Tibial artery (tissue), 4 donors: Measurements from ENCODE around the gene TTC31.

Source experiments
- DNase-seq, 2 donors: peaks; one replicate each; pipeline ENCODE4 v3.0.0-alpha.2; 2019
- H3K27ac ChIP-seq, 2 donors: fragments of 200-600 bp; sonication (generic) in 1 of 2; 1 replicate in 1 of 2; 2 replicates in 1 of 2; pipeline ENCODE4 v1.5.1; 2018 to 2019; ENCODE audit warnings: mild to moderate bottlenecking in 1 of 2
- H3K27me3 ChIP-seq, 2 donors: fragments of 200-600 bp; sonication (generic) in 1 of 2; one replicate each; pipeline versions ENCODE4 v1.5.1 to v1.6.0; 2016 to 2019
- H3K36me3 ChIP-seq, 3 donors: fragments of 200-600 bp; sonication (generic) in 2 of 3; one replicate each; pipeline ENCODE4 v1.5.1; 2016 to 2019; ENCODE audit warnings: mild to moderate bottlenecking in 2 of 3
- H3K4me1 ChIP-seq, 4 donors: fragments of 200-600 bp; sonication (generic) in 2 of 4; 1 replicate in 3 of 4; 2 replicates in 1 of 4; pipeline ENCODE4 v1.5.1; 2016 to 2019
- H3K4me3 ChIP-seq, 2 donors: fragments of 200-600 bp; sonication (generic) in 1 of 2; 1 replicate in 1 of 2; 2 replicates in 1 of 2; pipeline ENCODE4 v1.5.1; 2018 to 2019; ENCODE audit warnings: mild to moderate bottlenecking in 2 of 2
- H3K9me3 ChIP-seq, 3 donors: fragments of 200-600 bp; sonication (generic) in 1 of 3; one replicate each; pipeline ENCODE4 v1.5.1; 2016 to 2019
- intact Hi-C: fragments of 100-400 bp; cut with DNase I; formaldehyde crosslinking; loops from one replicate; pipeline ENCODE4 v1.15.0; 2023; ENCODE audit warnings: low total_unique reads
- TF ChIP-seq, protein P1 (sequence below), 2 experiments: fragments of 200-600 bp in 1 of 2; fragments of 450-650 bp in 1 of 2; IDR thresholded peaks; one replicate each; pipeline ENCODE4 v1.5.1; 2017 to 2019; ENCODE audit warnings: antibody characterized with exemption in 2 of 2, mild to moderate bottlenecking in 1 of 2, moderate library complexity in 1 of 2

TTC31 gene

DNA sequence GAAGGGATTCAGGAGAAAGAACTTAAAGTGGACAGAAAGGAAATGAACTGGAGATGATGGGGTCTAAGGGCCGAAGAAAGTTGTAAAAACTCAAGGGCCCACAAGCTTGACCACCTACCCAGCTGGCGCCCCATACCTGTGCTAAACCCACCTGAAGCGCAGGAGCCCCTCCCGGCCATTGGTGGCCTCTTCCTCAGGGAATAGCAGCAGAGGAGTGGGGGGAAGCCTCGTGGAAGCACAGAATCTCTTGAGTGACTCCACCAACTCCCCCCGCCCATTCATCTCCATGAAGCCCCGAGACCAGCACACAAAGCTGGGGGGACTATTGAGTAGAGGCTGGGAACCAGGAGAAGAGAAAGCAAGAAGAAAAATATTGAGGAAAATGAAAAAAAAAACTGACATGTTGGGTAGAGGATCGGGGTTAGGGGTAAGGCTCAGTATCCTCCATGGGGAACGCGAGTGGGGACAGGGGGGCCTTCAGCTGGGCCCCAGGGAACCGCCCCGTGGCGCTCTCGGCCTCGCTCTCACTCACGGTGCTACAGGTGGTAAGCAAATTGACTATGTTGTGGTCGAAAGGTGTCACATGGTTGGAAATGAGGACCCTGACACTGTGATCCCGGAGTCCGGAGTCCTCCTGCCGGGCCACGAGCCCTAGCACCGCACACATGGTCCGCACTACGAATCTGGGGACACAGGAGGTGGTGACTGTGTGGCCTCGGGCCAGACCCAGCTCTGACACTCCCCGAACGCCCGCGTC lies 45.9 kb downstream of the TTC31 start:
- peak overlapping the region; percentile 86 for H3K27ac ChIP-seq
- H3K4me3 ChIP-seq = peak overlapping the region; percentile 78 to 98
- intact Hi-C loops = loop anchor here (5.0 kb wide), 2 partner anchors 46 to 59 kb away; partner anchors contain the start of genes CCDC142 and TTC31
- DNase-seq = no peak
- peaks cover 0 to 28% (median 25%) of the 10 kb centered on the region in 4 donors for H3K4me1 ChIP-seq
- no peaks in the 10 kb centered on the region for H3K9me3 ChIP-seq
- TF ChIP-seq, protein P1, sequence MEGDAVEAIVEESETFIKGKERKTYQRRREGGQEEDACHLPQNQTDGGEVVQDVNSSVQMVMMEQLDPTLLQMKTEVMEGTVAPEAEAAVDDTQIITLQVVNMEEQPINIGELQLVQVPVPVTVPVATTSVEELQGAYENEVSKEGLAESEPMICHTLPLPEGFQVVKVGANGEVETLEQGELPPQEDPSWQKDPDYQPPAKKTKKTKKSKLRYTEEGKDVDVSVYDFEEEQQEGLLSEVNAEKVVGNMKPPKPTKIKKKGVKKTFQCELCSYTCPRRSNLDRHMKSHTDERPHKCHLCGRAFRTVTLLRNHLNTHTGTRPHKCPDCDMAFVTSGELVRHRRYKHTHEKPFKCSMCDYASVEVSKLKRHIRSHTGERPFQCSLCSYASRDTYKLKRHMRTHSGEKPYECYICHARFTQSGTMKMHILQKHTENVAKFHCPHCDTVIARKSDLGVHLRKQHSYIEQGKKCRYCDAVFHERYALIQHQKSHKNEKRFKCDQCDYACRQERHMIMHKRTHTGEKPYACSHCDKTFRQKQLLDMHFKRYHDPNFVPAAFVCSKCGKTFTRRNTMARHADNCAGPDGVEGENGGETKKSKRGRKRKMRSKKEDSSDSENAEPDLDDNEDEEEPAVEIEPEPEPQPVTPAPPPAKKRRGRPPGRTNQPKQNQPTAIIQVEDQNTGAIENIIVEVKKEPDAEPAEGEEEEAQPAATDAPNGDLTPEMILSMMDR (IDR thresholded peaks at IDR 0.05) = no peak
- H3K27me3 ChIP-seq = no peaks in the 10 kb centered on the region
- H3K36me3 ChIP-seq = peaks cover 21 to 50% (median 34%) of the 10 kb centered on the region in 3 donors

DNA sequence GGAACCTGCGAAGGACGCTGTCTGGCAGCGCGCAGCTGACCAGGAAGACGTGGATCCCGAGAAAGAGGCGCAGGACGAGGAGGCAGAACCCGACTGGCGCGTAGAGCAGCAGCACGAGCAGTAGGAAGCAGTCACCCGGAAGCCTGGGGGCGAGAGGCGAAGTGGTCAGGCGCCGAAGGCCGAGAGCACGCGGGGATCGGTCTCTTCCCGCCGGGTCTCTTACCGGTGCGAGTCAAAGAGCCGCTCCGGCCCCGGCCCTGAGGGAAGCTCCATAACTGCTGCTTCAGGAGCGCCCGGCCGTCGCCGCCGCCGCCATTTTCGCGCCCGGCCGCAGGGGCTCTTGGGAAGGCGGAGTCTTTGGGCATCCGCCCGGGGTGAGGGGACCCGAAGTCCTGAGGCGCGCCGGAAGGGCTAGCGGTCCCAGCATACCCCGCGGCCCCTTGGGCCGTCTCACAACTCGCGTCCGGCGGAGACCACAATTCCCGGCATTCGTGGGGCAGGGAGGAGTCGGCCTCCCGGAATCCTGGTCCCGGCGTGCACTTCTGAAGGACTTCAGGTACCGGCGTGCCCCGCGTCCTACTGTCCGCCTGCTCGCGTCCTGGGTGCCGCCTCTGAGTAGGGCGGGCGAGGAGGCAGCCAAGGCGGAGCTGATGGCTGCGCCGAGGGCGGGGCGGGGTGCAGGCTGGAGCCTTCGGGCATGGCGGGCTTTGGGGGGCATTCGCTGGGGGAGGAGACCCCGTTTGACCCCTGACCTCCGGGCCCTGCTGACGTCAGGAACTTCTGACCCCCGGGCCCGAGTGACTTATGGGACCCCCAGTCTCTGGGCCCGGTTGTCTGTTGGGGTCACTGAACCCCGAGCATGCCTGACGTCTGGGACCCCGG lies 46.7 kb downstream of the TTC31 start, which contains the start of the genes AUP1 and HTRA2:
AUP1 (minus strand) TSS at position 350 of the 882 bp plus-strand sequence; CDS start at position 273, 77 bp downstream.
HTRA2 (plus strand) TSS at position 577 of the 882 bp plus-strand sequence; CDS start at position 651, 74 bp downstream.
- Histone ChIP-seq H3K27ac (peak within 1 kb of the TSS; percentile 86), H3K9me3 (no peaks in the 10 kb centered on the region), H3K4me3 (peak within 1 kb of the TSS; percentile 78 to 98), H3K36me3 (peaks cover 21 to 56% (median 34%) of the 10 kb centered on the region in 3 donors), H3K27me3 (no peaks in the 10 kb centered on the region), H3K4me1 (peaks cover 0 to 28% (median 25%) of the 10 kb centered on the region in 4 donors)
- peak; percentile 98 to 99 for DNase-seq
- intact Hi-C loops = loop anchor here (5.0 kb wide), 2 partner anchors 47 to 58 kb away; partner anchors contain the start of genes CCDC142 and TTC31
- TF ChIP-seq, protein P1 (IDR thresholded peaks at IDR 0.05) = peak in 1 of 2 experiments; percentile 26

- H3K4me1 ChIP-seq = peaks cover 0 to 28% (median 25%) of the 10 kb centered on the region in 4 donors
- no peaks in the 10 kb centered on the region for H3K9me3 ChIP-seq
- peak overlapping the region; percentile 78 to 98 for H3K4me3 ChIP-seq
- peak overlapping the region; percentile 86 for H3K27ac ChIP-seq
- TF ChIP-seq, protein P1 (IDR thresholded peaks at IDR 0.05) = no peak
- DNase-seq = peak in 1 of 2 donors; percentile 45
- H3K27me3 ChIP-seq = no peaks in the 10 kb centered on the region
- intact Hi-C loops = no loop called here
- H3K36me3 ChIP-seq = peaks cover 21 to 52% (median 34%) of the 10 kb centered on the region in 3 donors
Observed at GRCh38 chr2:74530239-74531187, 47.6 kb downstream of the TTC31 start.

DNA sequence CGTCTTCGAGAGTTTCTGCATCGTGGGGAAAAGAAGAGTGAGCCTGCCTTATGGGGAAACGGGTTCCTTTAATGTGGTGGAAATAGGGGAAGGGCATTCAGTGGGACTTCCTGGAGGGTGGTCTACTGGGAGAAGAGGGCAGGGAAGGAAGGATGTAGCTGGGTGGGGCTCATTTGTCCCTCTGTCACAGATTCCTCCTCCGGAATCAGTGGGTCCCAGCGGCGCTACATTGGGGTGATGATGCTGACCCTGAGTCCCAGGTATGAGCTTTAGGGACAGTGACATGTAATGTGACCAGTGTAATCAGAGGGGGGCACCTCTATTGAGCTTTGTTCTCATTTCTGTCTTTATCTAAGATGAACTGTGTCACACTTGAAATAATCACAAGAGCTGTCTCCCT lies 48.8 kb downstream of the TTC31 start:
- Histone ChIP-seq H3K4me3 (no peak overlapping the region), H3K4me1 (peaks cover 0 to 28% (median 25%) of the 10 kb centered on the region in 4 donors), H3K36me3 (peaks cover 13 to 41% (median 24%) of the 10 kb centered on the region in 3 donors), H3K27ac (no peak overlapping the region), H3K27me3 (no peaks in the 10 kb centered on the region), H3K9me3 (no peaks in the 10 kb centered on the region)
- intact Hi-C loops = no loop called here
- TF ChIP-seq, protein P1 (IDR thresholded peaks at IDR 0.05) = no peak
- DNase-seq = no peak
